ENCODE results near the gene SRA1. TPM values are rescaled to one million over a fixed set of nuclear protein-coding genes. Genes with fewer than 3 reads are reported as not detected.

SRA1 gene
- total and polyA plus RNA-seq, 8 donors: 1.8 to 51.0 (median 26.8) TPM; not detected in 1

GRCh38 chr5:140568443-140569063, 11.3 kb upstream of the SRA1 start:
- peaks cover 19 to 42% (median 36%) of the 10 kb centered on the region in 4 donors for H3K36me3 ChIP-seq
- no peak overlapping the region for H3K4me3 ChIP-seq
- no peak for TF ChIP-seq POLR2A (IDR thresholded peaks at IDR 0.05)
- TF ChIP-seq EP300 (IDR thresholded peaks at IDR 0.05): no peak
- TF ChIP-seq CTCF (IDR thresholded peaks at IDR 0.05): no peak
- TF ChIP-seq POLR2AphosphoS5 (IDR thresholded peaks at IDR 0.05): no peak
- no peak for DNase-seq
- 85 to 100% (median 100%) methylated on average over 2 of the region's 2 CpGs for WGBS, 5 donors
- peaks cover 18 to 61% (median 51%) of the 10 kb centered on the region in 4 donors for H3K4me1 ChIP-seq
- intact Hi-C loops (cut with DNase I; ENCODE audit: low total_unique reads): loop anchor here (5.0 kb wide), 1 partner anchor 64 kb away; the partner anchor contains the start of gene CD14
- no peaks in the 10 kb centered on the region for H3K27me3 ChIP-seq
- H3K9me3 ChIP-seq: no peaks in the 10 kb centered on the region
- H3K27ac ChIP-seq: peak overlapping the region in 4 of 5 donors; percentile 58 to 82 (median 66)

DNA sequence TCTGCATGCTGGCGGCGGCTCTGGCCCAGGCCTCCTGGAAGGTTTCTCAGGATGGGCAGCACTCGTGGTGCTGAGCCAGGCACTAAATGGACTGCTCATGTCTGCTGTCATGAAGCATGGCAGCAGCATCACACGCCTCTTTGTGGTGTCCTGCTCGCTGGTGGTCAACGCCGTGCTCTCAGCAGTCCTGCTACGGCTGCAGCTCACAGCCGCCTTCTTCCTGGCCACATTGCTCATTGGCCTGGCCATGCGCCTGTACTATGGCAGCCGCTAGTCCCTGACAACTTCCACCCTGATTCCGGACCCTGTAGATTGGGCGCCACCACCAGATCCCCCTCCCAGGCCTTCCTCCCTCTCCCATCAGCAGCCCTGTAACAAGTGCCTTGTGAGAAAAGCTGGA, 10.6 kb upstream of the SRA1 start:
- intact Hi-C loops (cut with DNase I; ENCODE audit: low total_unique reads): loop anchor here (5.0 kb wide), 1 partner anchor 64 kb away; the partner anchor contains the start of gene CD14
- 88 to 97% (median 95%) methylated on average over 13 of the region's 13 CpGs for WGBS, 5 donors
- no peaks in the 10 kb centered on the region for H3K27me3 ChIP-seq
- DNase-seq: no peak
- H3K27ac ChIP-seq: peak overlapping the region in 2 of 5 donors; percentile 61 to 82
- H3K4me3 ChIP-seq: no peak overlapping the region
- no peak for TF ChIP-seq EP300 (IDR thresholded peaks at IDR 0.05)
- no peak for TF ChIP-seq POLR2A (IDR thresholded peaks at IDR 0.05)
- TF ChIP-seq CTCF (IDR thresholded peaks at IDR 0.05): no peak
- TF ChIP-seq POLR2AphosphoS5 (IDR thresholded peaks at IDR 0.05): no peak
- H3K9me3 ChIP-seq: no peaks in the 10 kb centered on the region
- H3K36me3 ChIP-seq: peaks cover 19 to 42% (median 36%) of the 10 kb centered on the region in 4 donors
- H3K4me1 ChIP-seq: peaks cover 24 to 67% (median 58%) of the 10 kb centered on the region in 4 donors

- intact Hi-C loops (cut with DNase I; ENCODE audit: low total_unique reads): loop anchor here (5.0 kb wide), 1 partner anchor 65 kb away; the partner anchor contains the start of gene CD14
- TF ChIP-seq POLR2A (IDR thresholded peaks at IDR 0.05): no peak
- TF ChIP-seq EP300 (IDR thresholded peaks at IDR 0.05): no peak
- TF ChIP-seq CTCF (IDR thresholded peaks at IDR 0.05): no peak
- no peak for TF ChIP-seq POLR2AphosphoS5 (IDR thresholded peaks at IDR 0.05)
- Histone ChIP-seq H3K27me3 (no peaks in the 10 kb centered on the region), H3K4me1 (peaks cover 24 to 73% (median 61%) of the 10 kb centered on the region in 4 donors), H3K9me3 (no peaks in the 10 kb centered on the region), H3K27ac (peak overlapping the region in 2 of 5 donors; percentile 82 to 95), H3K36me3 (peaks cover 19 to 42% (median 36%) of the 10 kb centered on the region in 4 donors), H3K4me3 (peak overlapping the region in 1 of 4 donors; percentile 20)
- no peak for DNase-seq
- 88 to 91% (median 90%) methylated on average over 22 of the region's 22 CpGs for WGBS, 5 donors
Observed at GRCh38 chr5:140567136-140567818, 10.0 kb upstream of the SRA1 start.

DNA sequence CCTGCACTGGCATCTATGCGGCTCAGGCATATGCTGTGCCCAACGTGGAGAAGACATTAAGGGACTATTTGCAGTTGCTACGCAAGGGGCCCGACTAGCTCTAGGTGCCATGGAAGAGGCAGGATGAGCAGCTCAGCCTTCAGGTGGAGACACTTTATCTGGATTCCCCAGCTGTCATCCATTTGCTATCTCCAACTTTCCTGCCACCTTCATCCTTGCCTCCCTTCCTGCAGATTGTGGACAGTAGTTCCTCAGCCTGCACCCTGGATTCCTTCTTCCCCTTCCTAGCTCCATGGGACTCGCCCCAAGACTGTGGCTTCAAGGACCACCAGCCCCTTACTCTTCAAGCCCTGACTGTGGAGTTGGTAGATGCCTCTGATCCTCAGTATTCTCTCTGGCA, 9.4 kb upstream of the SRA1 start:
- Histone ChIP-seq H3K4me1 (peaks cover 24 to 77% (median 66%) of the 10 kb centered on the region in 4 donors), H3K27ac (peak overlapping the region in 1 of 5 donors; percentile 95)
- no peak for DNase-seq

More for the DNA sequence above, 9.4 kb upstream of the SRA1 start:
- no peak for TF ChIP-seq CTCF (IDR thresholded peaks at IDR 0.05)
- no peak for TF ChIP-seq POLR2AphosphoS5 (IDR thresholded peaks at IDR 0.05)
- TF ChIP-seq POLR2A (IDR thresholded peaks at IDR 0.05): no peak
- TF ChIP-seq EP300 (IDR thresholded peaks at IDR 0.05): no peak
- H3K9me3 ChIP-seq: no peaks in the 10 kb centered on the region
- intact Hi-C loops (cut with DNase I; ENCODE audit: low total_unique reads): loop anchor here (5.0 kb wide), 1 partner anchor 66 kb away; the partner anchor contains the start of gene CD14
- peak overlapping the region in 1 of 4 donors; percentile 20 for H3K4me3 ChIP-seq
- no peaks in the 10 kb centered on the region for H3K27me3 ChIP-seq
- 91 to 94% (median 92%) methylated on average over 4 to 5 of the region's 5 CpGs for WGBS, 5 donors
- peaks cover 19 to 46% (median 42%) of the 10 kb centered on the region in 4 donors for H3K36me3 ChIP-seq
